Epithelial cell of esophagus (primary cell): ENCODE results near the gene CDC45.
A peak's percentile ranks its signal among the peaks of the same experiment; 100 is the strongest.
"Not testable (repeated sequence)": the region's sequence is repeated elsewhere in the genome, so short reads cannot be mapped to it uniquely, and the experiment has no call there.

Experiments used
- DNase-seq: peaks from one replicate; pipeline ENCODE4 v3.0.0; 2010; ENCODE audit warnings: low read depth
- H3K4me3 ChIP-seq: 2 replicates; pipeline ENCODE4 v1.5.1; 2011; ENCODE audit warnings: mild to moderate bottlenecking, low read length, control low read depth
- CTCF ChIP-seq: IDR thresholded peaks from 2 replicates; pipeline ENCODE4 v1.5.1; 2011; ENCODE audit warnings: low read depth, mild to moderate bottlenecking, low read length, control low read depth, inconsistent platforms; ENCODE audit not compliant: insufficient read depth; ENCODE audit errors: missing control alignments

CDC45 gene

GRCh38 chr22:19434829-19435580, 44.7 kb upstream of the CDC45 start:
- no peak for TF ChIP-seq CTCF
- DNase-seq, result no peak
- H3K4me3 ChIP-seq, result no peak overlapping the region

GRCh38 chr22:19436444-19437161, 43.1 kb upstream of the CDC45 start:
- not testable (repeated sequence) for H3K4me3 ChIP-seq, DNase-seq

- no peak overlapping the region for H3K4me3 ChIP-seq
- TF ChIP-seq CTCF, result no peak
- peak; percentile 37 for DNase-seq
Observed at GRCh38 chr22:19438298-19438697, 41.4 kb upstream of the CDC45 start.

- H3K4me3 ChIP-seq, result no peak overlapping the region
- no peak for DNase-seq
- no peak for TF ChIP-seq CTCF
Observed at GRCh38 chr22:19440411-19441195, 39.1 kb upstream of the CDC45 start.

- DNase-seq, result no peak
- H3K4me3 ChIP-seq, result no peak overlapping the region
- no peak for TF ChIP-seq CTCF
Observed at GRCh38 chr22:19442166-19442565, 37.6 kb upstream of the CDC45 start.

GRCh38 chr22:19443544-19444211, 36.0 kb upstream of the CDC45 start:
- no peak for TF ChIP-seq CTCF
- no peak overlapping the region for H3K4me3 ChIP-seq
- DNase-seq, result no peak

GRCh38 chr22:19445279-19445982, 34.3 kb upstream of the CDC45 start:
- H3K4me3 ChIP-seq, DNase-seq: not testable (repeated sequence)
